Measurements from ENCODE around the gene TNXB.

TNXB gene

GRCh38 chr6:32116674-32117073, 7.5 kb upstream of the TNXB start:
- DNase-seq, result peak; percentile 56
- H3K9me3 ChIP-seq, result no peaks in the 10 kb centered on the region
- peaks cover 2% of the 10 kb centered on the region; the same call in 1 of the 2 replicates for H3K27me3 ChIP-seq
- no peak overlapping the region for H3K4me3 ChIP-seq (ENCODE audit: low read depth, low read length)
- H3K4me1 ChIP-seq, result no peaks in the 10 kb centered on the region; the same call in 1 of the 2 replicates
- TF ChIP-seq, protein P1, sequence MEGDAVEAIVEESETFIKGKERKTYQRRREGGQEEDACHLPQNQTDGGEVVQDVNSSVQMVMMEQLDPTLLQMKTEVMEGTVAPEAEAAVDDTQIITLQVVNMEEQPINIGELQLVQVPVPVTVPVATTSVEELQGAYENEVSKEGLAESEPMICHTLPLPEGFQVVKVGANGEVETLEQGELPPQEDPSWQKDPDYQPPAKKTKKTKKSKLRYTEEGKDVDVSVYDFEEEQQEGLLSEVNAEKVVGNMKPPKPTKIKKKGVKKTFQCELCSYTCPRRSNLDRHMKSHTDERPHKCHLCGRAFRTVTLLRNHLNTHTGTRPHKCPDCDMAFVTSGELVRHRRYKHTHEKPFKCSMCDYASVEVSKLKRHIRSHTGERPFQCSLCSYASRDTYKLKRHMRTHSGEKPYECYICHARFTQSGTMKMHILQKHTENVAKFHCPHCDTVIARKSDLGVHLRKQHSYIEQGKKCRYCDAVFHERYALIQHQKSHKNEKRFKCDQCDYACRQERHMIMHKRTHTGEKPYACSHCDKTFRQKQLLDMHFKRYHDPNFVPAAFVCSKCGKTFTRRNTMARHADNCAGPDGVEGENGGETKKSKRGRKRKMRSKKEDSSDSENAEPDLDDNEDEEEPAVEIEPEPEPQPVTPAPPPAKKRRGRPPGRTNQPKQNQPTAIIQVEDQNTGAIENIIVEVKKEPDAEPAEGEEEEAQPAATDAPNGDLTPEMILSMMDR (IDR thresholded peaks at IDR 0.05; ENCODE audit: low read depth, low read length), result peak; percentile 69
- H3K36me3 ChIP-seq, result peaks cover 32% of the 10 kb centered on the region

- H3K9me3 ChIP-seq, result no peaks in the 10 kb centered on the region
- no peak overlapping the region for H3K4me3 ChIP-seq (ENCODE audit: low read depth, low read length)
- peaks cover 5% of the 10 kb centered on the region for H3K27me3 ChIP-seq
- H3K4me1 ChIP-seq, result no peaks in the 10 kb centered on the region; the same call in 1 of the 2 replicates
- TF ChIP-seq, protein P1 (IDR thresholded peaks at IDR 0.05; ENCODE audit: low read depth, low read length), result no peak
- peaks cover 23% of the 10 kb centered on the region for H3K36me3 ChIP-seq
- no peak for DNase-seq
These were observed 6.5 kb upstream of the TNXB start for GRCh38 chr6:32115623-32116022.

GRCh38 chr6:32114796-32115195, 5.7 kb upstream of the TNXB start:
- H3K9me3 ChIP-seq, result no peaks in the 10 kb centered on the region
- no peak for DNase-seq
- H3K36me3 ChIP-seq, result peaks cover 18% of the 10 kb centered on the region
- H3K27me3 ChIP-seq, result peaks cover 13% of the 10 kb centered on the region
- no peaks in the 10 kb centered on the region; the same call in 1 of the 2 replicates for H3K4me1 ChIP-seq
- no peak overlapping the region for H3K4me3 ChIP-seq (ENCODE audit: low read depth, low read length)
- TF ChIP-seq, protein P1 (IDR thresholded peaks at IDR 0.05; ENCODE audit: low read depth, low read length), result no peak

DNA sequence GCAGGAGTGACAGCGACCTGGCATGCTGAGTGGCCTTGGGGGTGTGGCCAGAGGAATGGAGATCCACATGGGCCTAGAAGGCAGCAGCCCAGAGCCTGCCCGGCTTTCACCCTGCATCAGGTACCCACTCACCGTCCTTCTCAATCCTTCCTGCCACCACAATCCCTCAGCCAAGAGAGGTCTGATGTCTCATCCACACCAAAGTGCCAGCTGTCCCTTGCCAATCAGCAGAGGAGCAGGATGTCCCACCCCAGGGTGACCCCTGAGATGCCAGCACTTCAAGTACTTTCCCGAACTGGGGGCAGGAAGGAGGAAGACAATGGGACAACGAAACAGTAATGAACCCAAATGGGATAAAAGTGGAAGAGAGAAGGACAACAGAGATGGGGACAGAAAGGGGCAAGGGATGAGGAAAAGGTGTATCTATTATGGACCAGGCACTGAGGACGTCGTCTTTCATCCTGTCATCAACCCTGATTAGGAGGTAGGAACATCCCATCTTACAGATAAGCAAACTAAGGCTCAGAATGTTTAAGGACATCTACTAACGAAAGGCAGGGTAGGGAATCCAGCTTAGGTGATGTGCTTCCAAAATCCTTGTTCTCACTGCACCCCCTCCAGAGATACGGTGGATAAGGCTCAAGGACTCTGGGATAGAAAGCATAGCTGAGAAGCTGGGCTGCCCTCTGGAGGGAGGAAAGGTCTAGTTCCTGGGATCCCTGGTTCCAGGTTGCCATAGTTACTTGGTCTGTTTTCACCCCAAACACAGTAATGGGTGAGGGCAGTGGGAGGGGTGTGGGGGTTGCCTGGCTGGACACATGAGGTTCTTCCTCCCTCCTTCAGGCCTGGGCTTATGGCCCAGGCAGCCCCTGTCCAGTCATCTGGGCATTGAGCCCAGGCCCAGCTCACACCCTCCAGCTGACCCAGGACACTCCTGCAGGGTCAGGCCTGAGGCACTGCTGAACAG, 4.5 kb upstream of the TNXB start:
- TF ChIP-seq, protein P1 (IDR thresholded peaks at IDR 0.05; ENCODE audit: low read depth, low read length), result peak; percentile 18; the same call in 1 of the 2 replicates
- Histone ChIP-seq H3K36me3 (peaks cover 13% of the 10 kb centered on the region), H3K4me3 (ENCODE audit: low read depth, low read length) (no peak overlapping the region), H3K27me3 (peaks cover 21% of the 10 kb centered on the region), H3K9me3 (no peaks in the 10 kb centered on the region), H3K4me1 (no peaks in the 10 kb centered on the region)
- DNase-seq, result no peak

GRCh38 chr6:32112431-32112980, 3.4 kb upstream of the TNXB start:
- H3K4me3 ChIP-seq (ENCODE audit: low read depth, low read length), result no peak overlapping the region
- no peaks in the 10 kb centered on the region for H3K9me3 ChIP-seq
- peaks cover 2% of the 10 kb centered on the region; the same call in 1 of the 2 replicates for H3K36me3 ChIP-seq
- no peak for DNase-seq
- TF ChIP-seq, protein P1 (IDR thresholded peaks at IDR 0.05; ENCODE audit: low read depth, low read length), result no peak
- peaks cover 29% of the 10 kb centered on the region for H3K27me3 ChIP-seq
- no peaks in the 10 kb centered on the region for H3K4me1 ChIP-seq
